ENCODE measurements around the gene BOLL. TPM values are rescaled to one million over a fixed set of nuclear protein-coding genes. Genes with fewer than 3 reads are reported as not detected.

Gene BOLL
- total RNA-seq, 2 experiments from 2014 or later, result not detected

Other genes starting within 250 kb of the BOLL start
- not detected for gene RFTN2, start 109.7 kb downstream of the BOLL start, total RNA-seq
- gene MARS2, start 80.0 kb downstream of the BOLL start, total RNA-seq, result 10 to 100 TPM in 1 of 2 experiments, 1 to 10 TPM in 1; 9.2 to 12.1 TPM
- gene PLCL1, start 19.3 kb upstream of the BOLL start, total RNA-seq, result 1 to 10 TPM; 1.6 to 1.7 TPM

All from activated CD4-positive, alpha-beta T cell treated with anti-CD3 and anti-CD28 coated beads for 36 hours (primary cell).